NK-92 (cell line): ENCODE data around the gene TPRG1L.

Experiments used
- DNase-seq: peaks from one replicate; lab custom pipeline; 2025; ENCODE audit not compliant: unreplicated experiment; lab: John Stamatoyannopoulos, UW

The TPRG1L gene

GRCh38 chr1:3626025-3626424 is 1.2 kb downstream of the TPRG1L start:
- DNase-seq, result no peak

- DNase-seq, result no peak
Measured at GRCh38 chr1:3627515-3628253, 2.9 kb downstream of the TPRG1L start.

- DNase-seq, result no peak
Measured at GRCh38 chr1:3628445-3628844, 3.6 kb downstream of the TPRG1L start.

GRCh38 chr1:3629561-3630160 is 4.8 kb downstream of the TPRG1L start:
- no peak for DNase-seq

- DNase-seq, result no peak
Measured at GRCh38 chr1:3630161-3630611, 5.4 kb downstream of the TPRG1L start.

GRCh38 chr1:3630914-3631313 is 6.1 kb downstream of the TPRG1L start:
- no peak for DNase-seq

- DNase-seq, result no peak
Measured at GRCh38 chr1:3631320-3632260, 6.8 kb downstream of the TPRG1L start.

GRCh38 chr1:3632298-3632697 is 7.5 kb downstream of the TPRG1L start:
- DNase-seq, result no peak

- no peak for DNase-seq
Measured at GRCh38 chr1:3632716-3633343, 8.0 kb downstream of the TPRG1L start.

GRCh38 chr1:3633344-3634058 is 8.7 kb downstream of the TPRG1L start:
- DNase-seq, result no peak

GRCh38 chr1:3634059-3634800 is 9.4 kb downstream of the TPRG1L start:
- DNase-seq, result no peak

GRCh38 chr1:3636080-3636479 is 11.3 kb downstream of the TPRG1L start:
- DNase-seq, result no peak

- DNase-seq, result no peak
Measured at GRCh38 chr1:3636531-3636930, 11.7 kb downstream of the TPRG1L start.

- DNase-seq, result no peak
Measured at GRCh38 chr1:3638027-3638426, 13.2 kb downstream of the TPRG1L start.

GRCh38 chr1:3638676-3639075 is 13.9 kb downstream of the TPRG1L start:
- no peak for DNase-seq

GRCh38 chr1:3639397-3639911 is 14.6 kb downstream of the TPRG1L start:
- DNase-seq, result no peak

- no peak for DNase-seq
Measured at GRCh38 chr1:3640121-3640837, 15.5 kb downstream of the TPRG1L start.

- no peak for DNase-seq
Measured at GRCh38 chr1:3641046-3641760, 16.4 kb downstream of the TPRG1L start.
